ENCODE measurements around the gene CEP295NL.

Gene CEP295NL

GRCh38 chr17:78935419-78936323 lies 32.7 kb upstream of the CEP295NL start:
- H3K4me3 ChIP-seq (ENCODE audit: low read length), result no peak overlapping the region
- TF ChIP-seq ZNF274 (IDR thresholded peaks at IDR 0.05; ENCODE audit: low read depth, low read length), result no peak

GRCh38 chr17:78934681-78935418 lies 31.8 kb upstream of the CEP295NL start:
- no peak overlapping the region for H3K4me3 ChIP-seq (ENCODE audit: low read length)
- TF ChIP-seq ZNF274 (IDR thresholded peaks at IDR 0.05; ENCODE audit: low read depth, low read length), result no peak

- no peak overlapping the region for H3K4me3 ChIP-seq (ENCODE audit: low read length)
- no peak for TF ChIP-seq ZNF274 (IDR thresholded peaks at IDR 0.05; ENCODE audit: low read depth, low read length)
Observed at GRCh38 chr17:78933959-78934568, 31.1 kb upstream of the CEP295NL start.

GRCh38 chr17:78933025-78933958 lies 30.3 kb upstream of the CEP295NL start:
- no peak overlapping the region for H3K4me3 ChIP-seq (ENCODE audit: low read length)
- TF ChIP-seq ZNF274 (IDR thresholded peaks at IDR 0.05; ENCODE audit: low read depth, low read length), result no peak

- H3K4me3 ChIP-seq (ENCODE audit: low read length), result no peak overlapping the region
- no peak for TF ChIP-seq ZNF274 (IDR thresholded peaks at IDR 0.05; ENCODE audit: low read depth, low read length)
Observed at GRCh38 chr17:78929908-78930775, 27.1 kb upstream of the CEP295NL start.

- no peak overlapping the region for H3K4me3 ChIP-seq (ENCODE audit: low read length)
Observed at GRCh38 chr17:78925662-78926555, 22.9 kb upstream of the CEP295NL start.

GRCh38 chr17:78925234-78925633 lies 22.2 kb upstream of the CEP295NL start, which contains the start of gene TIMP2:
TIMP2 (minus strand) TSS chr17:78925387; CDS start chr17:78925088, 299 bp downstream.
- H3K4me3 ChIP-seq (ENCODE audit: low read length), result no peak within 1 kb of the TSS; the same call in 1 of the 2 replicates

More at GRCh38 chr17:78925662-78926555, 22.9 kb upstream of the CEP295NL start:
- TF ChIP-seq ZNF274 (IDR thresholded peaks at IDR 0.05; ENCODE audit: low read depth, low read length), result no peak

GRCh38 chr17:78924481-78925151 lies 21.6 kb upstream of the CEP295NL start:
- H3K4me3 ChIP-seq (ENCODE audit: low read length), result no peak overlapping the region; the same call in 1 of the 2 replicates
- TF ChIP-seq ZNF274 (IDR thresholded peaks at IDR 0.05; ENCODE audit: low read depth, low read length), result no peak

More at GRCh38 chr17:78925234-78925633, 22.2 kb upstream of the CEP295NL start, which contains the start of gene TIMP2:
- no peak for TF ChIP-seq ZNF274 (IDR thresholded peaks at IDR 0.05; ENCODE audit: low read depth, low read length)

GRCh38 chr17:78923660-78924453 lies 20.9 kb upstream of the CEP295NL start:
- H3K4me3 ChIP-seq (ENCODE audit: low read length), result no peak overlapping the region
- no peak for TF ChIP-seq ZNF274 (IDR thresholded peaks at IDR 0.05; ENCODE audit: low read depth, low read length)

- no peak overlapping the region for H3K4me3 ChIP-seq (ENCODE audit: low read length)
- no peak for TF ChIP-seq ZNF274 (IDR thresholded peaks at IDR 0.05; ENCODE audit: low read depth, low read length)
Observed at GRCh38 chr17:78922816-78923498, 20.0 kb upstream of the CEP295NL start.

Data from GM08714 (cell line).